Keratinocyte (primary cell): ENCODE measurements around the gene ZBTB26. TPM values are rescaled to one million over a fixed set of nuclear protein-coding genes. Genes with fewer than 3 reads are reported as not detected.

Source experiments
- DNase-seq: peaks from one replicate; pipeline ENCODE4 v3.0.0-alpha.2; 2011; ENCODE audit warnings: low read depth, missing footprints, low spot score
- FAIRE-seq: peaks from 2 replicates; lab custom pipeline; 2011; peaks lifted over from hg19 to GRCh38; lab: Jason Lieb, UNC
- H2AFZ ChIP-seq: 2 replicates; pipeline ENCODE4 v1.6.0; 2012; ENCODE audit warnings: low read length, control low read depth, inconsistent platforms; ENCODE audit not compliant: control insufficient read depth
- H3K27ac ChIP-seq: 2 replicates; pipeline ENCODE4 v1.5.1; 2011; ENCODE audit warnings: low read length; ENCODE audit not compliant: control insufficient read depth, insufficient read depth
- H3K27me3 ChIP-seq: 3 replicates; pipeline ENCODE4 v1.6.0; 2011; ENCODE audit warnings: low read length; ENCODE audit not compliant: control insufficient read depth, insufficient read depth; ENCODE audit errors: extremely low read depth
- H3K36me3 ChIP-seq, 2 experiments: 2 replicates in 1 of 2; 3 replicates in 1 of 2; pipeline ENCODE4 v1.5.1; 2011; ENCODE audit warnings: low read length in 2 of 2, mild to moderate bottlenecking in 1 of 2; ENCODE audit not compliant: control insufficient read depth in 2 of 2, insufficient read depth in 2 of 2; ENCODE audit errors: extremely low read depth in 1 of 2
- H3K4me1 ChIP-seq: 3 replicates; pipeline ENCODE4 v1.5.1; 2011; ENCODE audit warnings: low read length; ENCODE audit not compliant: control insufficient read depth, insufficient read depth; ENCODE audit errors: extremely low read depth
- H3K4me2 ChIP-seq: 3 replicates; pipeline ENCODE4 v1.6.0; 2011; ENCODE audit warnings: low read depth, low read length; ENCODE audit not compliant: control insufficient read depth, insufficient read depth; ENCODE audit errors: extremely low read depth
- H3K4me3 ChIP-seq, 3 experiments: fragments of 200-600 bp in 1 of 3; sonication (generic) in 1 of 3; 2 replicates in 2 of 3; 3 replicates in 1 of 3; pipeline ENCODE4 v1.5.1; 2011 to 2016; ENCODE audit warnings: low read length in 3 of 3, mild to moderate bottlenecking in 3 of 3, control low read depth in 2 of 3, inconsistent platforms in 1 of 3, low read depth in 1 of 3, mixed read lengths in 1 of 3, mixed run types in 1 of 3, moderate library complexity in 1 of 3; ENCODE audit not compliant: control insufficient read depth in 2 of 3, insufficient read depth in 2 of 3; ENCODE audit errors: extremely low read depth in 1 of 3
- H3K79me2 ChIP-seq: 2 replicates; pipeline ENCODE4 v1.6.0; 2012; ENCODE audit warnings: low read length; ENCODE audit not compliant: control insufficient read depth, insufficient read depth
- H3K9ac ChIP-seq: 3 replicates; pipeline ENCODE4 v1.6.0; 2011; ENCODE audit warnings: low read length; ENCODE audit not compliant: control insufficient read depth, insufficient read depth; ENCODE audit errors: extremely low read depth
- H3K9me1 ChIP-seq: 3 replicates; pipeline ENCODE4 v1.6.0; 2011; ENCODE audit warnings: low read length; ENCODE audit not compliant: control insufficient read depth, insufficient read depth; ENCODE audit errors: extremely low read depth
- H3K9me3 ChIP-seq: 2 replicates; pipeline ENCODE4 v1.5.1; 2012; ENCODE audit warnings: low read depth, low read length; ENCODE audit not compliant: control insufficient read depth
- H4K20me1 ChIP-seq: 3 replicates; pipeline ENCODE4 v1.6.0; 2011; ENCODE audit warnings: low read length; ENCODE audit not compliant: control insufficient read depth, insufficient read depth; ENCODE audit errors: extremely low read depth
- CTCF ChIP-seq, 3 experiments: IDR thresholded peaks in 1 of 3; conservative IDR thresholded peaks in 1 of 3; optimal IDR thresholded peaks in 1 of 3; 2 replicates in 2 of 3; 3 replicates in 1 of 3; pipeline versions ENCODE3 to v1.5.1; 2011; ENCODE audit warnings: low read length in 3 of 3, mild to moderate bottlenecking in 3 of 3, moderate library complexity in 2 of 3, control low read depth in 1 of 3, inconsistent platforms in 1 of 3; ENCODE audit not compliant: insufficient read depth in 2 of 3; ENCODE audit errors: extremely low read depth in 1 of 3
- EZH2 ChIP-seq: IDR thresholded peaks from one replicate; pipeline ENCODE4 v1.6.1; 2012; ENCODE audit warnings: inconsistent platforms, mild to moderate bottlenecking, low read length, moderate library complexity
- dilution Hi-C: fragments of 300-500 bp; cut with MboI; formaldehyde crosslinking; loops from one replicate; pipeline ENCODE4 v1.7.0; 2020; ENCODE audit warnings: low sequenced_read_pairs; ENCODE audit not compliant: extremely low pct_ligation_motif_present
- polyA plus RNA-seq, 5 experiments: library from polyadenylated mRNA; depleted of rRNA in 3 of 5; stranded (reverse) in 3 of 5; stranded (forward) in 1 of 5; unstranded in 1 of 5; fragments of >200 nt; gene quantifications; 1 replicate in 1 of 5; 2 replicates in 3 of 5; 3 replicates in 1 of 5; pipeline versions ENCODE4 v1.2.1 to v1.2.3, GENCODE V29; 2011 to 2012; ENCODE audit warnings: missing spikeins in 2 of 5, low read depth in 1 of 5, low replicate concordance in 1 of 5

The ZBTB26 gene
- polyA plus RNA-seq, 1 donor (not counting 4 experiments of a cell fraction or from before 2014, with no cell fraction given) = 4.1 TPM

- Histone ChIP-seq H3K36me3 (peaks cover 0 to 3% of the 10 kb centered on the region in 2 experiments), H3K27ac (no peak overlapping the region), H3K4me1 (no peaks in the 10 kb centered on the region), H4K20me1 (no peaks in the 10 kb centered on the region), H3K9me1 (no peaks in the 10 kb centered on the region), H3K9me3 (no peaks in the 10 kb centered on the region), H3K79me2 (peaks cover 21% of the 10 kb centered on the region), H3K4me3 (no peak overlapping the region), H2AFZ (no peak overlapping the region), H3K4me2 (no peak overlapping the region), H3K27me3 (no peaks in the 10 kb centered on the region), H3K9ac (no peak overlapping the region)
- no peak for TF ChIP-seq EZH2
- no peak for TF ChIP-seq CTCF (optimal IDR thresholded peaks at IDR 0.05 in 1 of 3, IDR thresholded peaks at IDR 0.05 in 1 of 3, conservative IDR thresholded peaks at IDR 0.05 in 1 of 3; ENCODE audit: extremely low read depth in 1 of 3, insufficient read depth in 2 of 3, low read length in 3 of 3)
- FAIRE-seq = no peak
- dilution Hi-C loops = no loop called here
- DNase-seq = no peak
Measured at GRCh38 chr9:122923947-122924346, 7.4 kb downstream of the ZBTB26 start.

GRCh38 chr9:122922713-122923112 is 8.6 kb downstream of the ZBTB26 start:
- Histone ChIP-seq H3K9me1 (no peaks in the 10 kb centered on the region), H3K9ac (no peak overlapping the region), H2AFZ (no peak overlapping the region), H3K4me2 (no peak overlapping the region), H3K36me3 (peaks cover 0 to 9% of the 10 kb centered on the region in 2 experiments), H3K27me3 (no peaks in the 10 kb centered on the region), H3K4me1 (no peaks in the 10 kb centered on the region), H4K20me1 (no peaks in the 10 kb centered on the region), H3K79me2 (peaks cover 13% of the 10 kb centered on the region), H3K4me3 (no peak overlapping the region), H3K27ac (no peak overlapping the region), H3K9me3 (no peaks in the 10 kb centered on the region)
- dilution Hi-C loops = no loop called here
- TF ChIP-seq EZH2 = no peak
- FAIRE-seq (no peak), DNase-seq (no peak)

- TF ChIP-seq EZH2 = no peak
- TF ChIP-seq CTCF (optimal IDR thresholded peaks at IDR 0.05 in 1 of 3, IDR thresholded peaks at IDR 0.05 in 1 of 3, conservative IDR thresholded peaks at IDR 0.05 in 1 of 3; ENCODE audit: extremely low read depth in 1 of 3, insufficient read depth in 2 of 3, low read length in 3 of 3) = no peak
- Histone ChIP-seq H3K9ac (no peak overlapping the region), H3K36me3 (peaks cover 0 to 9% of the 10 kb centered on the region in 2 experiments), H3K4me3 (no peak overlapping the region), H3K4me1 (no peaks in the 10 kb centered on the region), H3K79me2 (no peaks in the 10 kb centered on the region), H3K4me2 (no peak overlapping the region), H3K9me3 (no peaks in the 10 kb centered on the region), H3K9me1 (no peaks in the 10 kb centered on the region), H3K27me3 (no peaks in the 10 kb centered on the region), H3K27ac (no peak overlapping the region), H4K20me1 (no peaks in the 10 kb centered on the region), H2AFZ (no peak overlapping the region)
- dilution Hi-C loops = no loop called here
- FAIRE-seq = no peak
- no peak for DNase-seq
Measured at GRCh38 chr9:122918310-122918709, 13.0 kb downstream of the ZBTB26 start.
